Heart right ventricle (tissue), 16 donors: ENCODE measurements around the gene MADCAM1. TPM values are rescaled to one million over a fixed set of nuclear protein-coding genes. Genes with fewer than 3 reads are reported as not detected.

Source experiments
- ATAC-seq, 8 donors: fragments of 200-7000 bp; cut with Tn5 transposase; one replicate each; pipeline ENCODE4 v1.9.1; 2020; ENCODE audit warnings: mild to moderate bottlenecking in 8 of 8, moderate library complexity in 8 of 8, moderate number of reproducible peaks in 1 of 8
- DNase-seq, 2 donors: peaks; one replicate each; pipeline ENCODE4 v3.0.0-alpha.2; 2020
- H3K27ac ChIP-seq, 10 donors: fragments of 200-600 bp; sonication (generic) in 2 of 10; one replicate each; pipeline versions ENCODE4 v1.5.0 to v1.8.0; 2020 to 2022; ENCODE audit warnings: mild to moderate bottlenecking in 3 of 10
- H3K27me3 ChIP-seq, 7 donors: fragments of 200-600 bp; one replicate each; pipeline ENCODE4 v1.8.0; 2021 to 2022; ENCODE audit warnings: mild to moderate bottlenecking in 2 of 7
- H3K36me3 ChIP-seq, 9 donors: fragments of 200-600 bp; sonication (generic) in 1 of 9; one replicate each; pipeline versions ENCODE4 v1.5.0 to v1.8.0; 2020 to 2022; ENCODE audit warnings: mild to moderate bottlenecking in 2 of 9
- H3K4me1 ChIP-seq, 9 donors: fragments of 200-600 bp; sonication (generic) in 1 of 9; one replicate each; pipeline versions ENCODE4 v1.5.0 to v1.8.0; 2020 to 2022; ENCODE audit warnings: mild to moderate bottlenecking in 4 of 9
- H3K4me3 ChIP-seq, 10 donors: fragments of 200-600 bp; sonication (generic) in 2 of 10; one replicate each; pipeline versions ENCODE4 v1.5.0 to v1.8.0; 2020 to 2022; ENCODE audit warnings: mild to moderate bottlenecking in 7 of 10, moderate library complexity in 2 of 10
- H3K9me3 ChIP-seq, 11 donors: fragments of 200-600 bp in 10 of 11; sonication (generic) in 2 of 11; one replicate each; pipeline versions ENCODE4 v1.5.0 to v1.8.0; 2013 to 2022; ENCODE audit warnings: mild to moderate bottlenecking in 2 of 11, control low read depth in 1 of 11, moderate library complexity in 1 of 11
- CTCF ChIP-seq, 9 donors: fragments of 200-600 bp; sonication (generic) in 2 of 9; IDR thresholded peaks; one replicate each; pipeline versions ENCODE4 v1.5.0 to v1.8.0; 2021 to 2022; ENCODE audit warnings: antibody characterized with exemption in 9 of 9, mild to moderate bottlenecking in 5 of 9, moderate library complexity in 1 of 9
- WGBS, 2 donors: extraction: QIAGEN DNeasy Blood & Tissue Kit; methylation state at CpG; one replicate each; pipeline ENCODE4 v1.1.7; 2013; ENCODE audit warnings: inconsistent platforms in 1 of 2; 5-methylcytosine and 5-hydroxymethylcytosine counted together
- intact Hi-C, 10 donors: fragments of 100-400 bp; cut with DNase I; formaldehyde crosslinking; loops; one replicate each; pipeline versions ENCODE4 v1.11.1 to v1.14.2; 2022
- polyA plus RNA-seq, 2 donors: library from polyadenylated mRNA; stranded (reverse); fragments of 200-250 nt; gene quantifications; one replicate each; pipeline ENCODE4 v1.2.3, GENCODE V29; 2013
- total RNA-seq, 10 donors: library from RNA; stranded (reverse); fragmentation: NEBNext Ultra II Directional in 3 of 10; extraction: Animal tissue kit (Norgen Biotek cat#: 25700) in 3 of 10; gene quantifications; one replicate each; pipeline versions ENCODE4 v1.2.1 to v1.2.4, GENCODE V29; 2021 to 2023
- donor health status: Arrhythmogenic right ventricular cardiomyopathy.
- donor health status: ischemic (EF 13 %, LVEDD 7.1; RV severe dilation, severe dysfunction).
- donor health status: healthy with polysubstance abuse.
- donor health status: DM: no; HTN: yes; CAD: no.
- donor health status: DM: no; HTN: no; CAD: no.
- donor health status: ischemic (EF 25% LVEDD 6.9; RV normal size, moderate dysfunction).
- donor health status: ischemic (EF 25% LVEDD 5.7; RV mildly dilated, moderate dysfunction).
- donor health status: healthy.
- donor health status: DM: yes; HTN: yes; CAD: no.
- donor health status: Ischemic cardiomyopathy.
- donor health status: ischemic (EF 35%, LVEDD 5.7; RV mildly dilated, moderate dysfunction).
- donor health status: nonischemic (EF 11% LVEDD 7.7; RV severe dilation, severe dysfunction).
- donor health status: DM: yes; HTN: yes; CAD: no.
- donor health status: PGD.
- donor health status: ischemic (EF 29% LVEDD 5.4; RV normal size, mild dysfunction).
- donor health status: nonischemic (EF 23%, LVEDD 6.1; RV moderate dilation, normal function).

MADCAM1 gene
- total and polyA plus RNA-seq, 12 donors, result 0.09 to 0.80 (median 0.17) TPM; not detected in 1

GRCh38 chr19:491146-491741, 5.0 kb upstream of the MADCAM1 start:
- ATAC-seq (no peak), DNase-seq (peak in 1 of 2 donors; percentile 14)
- Histone ChIP-seq H3K4me1 (peaks cover 0 to 29% (median 16%) of the 10 kb centered on the region in 9 donors), H3K4me3 (no peak overlapping the region), H3K36me3 (no peaks in the 10 kb centered on the region), H3K9me3 (no peaks in the 10 kb centered on the region), H3K27me3 (peaks cover 0 to 12% (median 11%) of the 10 kb centered on the region in 7 donors), H3K27ac (no peak overlapping the region)
- intact Hi-C loops, result no loop called here
- 84 to 86% methylated on average over 29 to 31 of the region's 32 CpGs for WGBS, 2 donors
- TF ChIP-seq CTCF (IDR thresholded peaks at IDR 0.05), result no peak

GRCh38 chr19:492091-492531, 4.2 kb upstream of the MADCAM1 start:
- ATAC-seq (no peak), DNase-seq (no peak)
- Histone ChIP-seq H3K27ac (no peak overlapping the region), H3K9me3 (no peaks in the 10 kb centered on the region), H3K4me1 (peaks cover 0 to 30% (median 16%) of the 10 kb centered on the region in 9 donors), H3K27me3 (peaks cover 0 to 13% (median 6%) of the 10 kb centered on the region in 7 donors), H3K4me3 (no peak overlapping the region), H3K36me3 (no peaks in the 10 kb centered on the region)
- WGBS, 2 donors, result 71 to 76% methylated on average over 12 to 19 of the region's 19 CpGs
- intact Hi-C loops, result no loop called here
- no peak for TF ChIP-seq CTCF (IDR thresholded peaks at IDR 0.05)

- 68 to 71% methylated on average over 23 of the region's 23 CpGs for WGBS, 2 donors
- no peak for DNase-seq
- peaks cover 5 to 38% (median 20%) of the 10 kb centered on the region in 9 donors for H3K4me1 ChIP-seq
- no peak for TF ChIP-seq CTCF (IDR thresholded peaks at IDR 0.05)
- H3K9me3 ChIP-seq, result no peaks in the 10 kb centered on the region
- ATAC-seq, result no peak
- intact Hi-C loops, result no loop called here
- H3K27ac ChIP-seq, result no peak overlapping the region
- H3K4me3 ChIP-seq, result no peak overlapping the region
- peaks cover 12 to 27% (median 20%) of the 10 kb centered on the region in 7 donors for H3K27me3 ChIP-seq
- no peaks in the 10 kb centered on the region for H3K36me3 ChIP-seq
These were observed 2.7 kb upstream of the MADCAM1 start for GRCh38 chr19:493391-494170.

- peak in 1 of 2 donors; percentile 16 for DNase-seq
- WGBS, 2 donors, result 49 to 51% methylated on average over 22 of the region's 22 CpGs
- intact Hi-C loops, result no loop called here
- H3K27ac ChIP-seq, result no peak overlapping the region
- H3K27me3 ChIP-seq, result peaks cover 12 to 35% (median 28%) of the 10 kb centered on the region in 7 donors
- H3K4me3 ChIP-seq, result no peak overlapping the region
- ATAC-seq, result peak in 2 of 8 donors; percentile 22 to 26
- no peaks in the 10 kb centered on the region for H3K36me3 ChIP-seq
- H3K9me3 ChIP-seq, result no peaks in the 10 kb centered on the region
- TF ChIP-seq CTCF (IDR thresholded peaks at IDR 0.05), result no peak
- peaks cover 5 to 38% (median 19%) of the 10 kb centered on the region in 9 donors for H3K4me1 ChIP-seq
These were observed 1.9 kb upstream of the MADCAM1 start for GRCh38 chr19:494171-495080.
